HL-60 (cell line): ENCODE data around the gene TALDO1.

Experiments used
- DNase-seq, 2 experiments: peaks; one replicate each; pipeline ENCODE4 v3.0.0-alpha.2; 2010 to 2020; ENCODE audit warnings: low read depth in 1 of 2, low spot score in 1 of 2
- H3K27ac ChIP-seq: fragments of 250-450 bp; sonication (Bioruptor Pico); replicated peaks from 2 replicates; pipeline ENCODE4 v1.5.1; 2020; ENCODE audit warnings: mild to moderate bottlenecking, moderate library complexity
- H3K27me3 ChIP-seq: fragments of 250-450 bp; sonication (Bioruptor Pico); 2 replicates; pipeline ENCODE4 v1.5.1; 2021; ENCODE audit warnings: mild to moderate bottlenecking, moderate library complexity; ENCODE audit not compliant: insufficient read depth, poor library complexity, severe bottlenecking
- H3K4me3 ChIP-seq: replicated peaks from 2 replicates; pipeline ENCODE4 v1.5.1; 2011; ENCODE audit warnings: mild to moderate bottlenecking, control low read depth, low read length; ENCODE audit not compliant: insufficient read depth
- CTCF ChIP-seq: IDR thresholded peaks from one replicate; pipeline ENCODE4 v1.5.1; 2011; ENCODE audit warnings: low read length, control low read depth, inconsistent platforms; ENCODE audit not compliant: insufficient read depth
- GABPA ChIP-seq: IDR thresholded peaks from 2 replicates; pipeline ENCODE4 v1.6.1; 2012; ENCODE audit warnings: low read depth
- POLR2AphosphoS5 ChIP-seq: IDR thresholded peaks from 2 replicates; pipeline ENCODE4 v1.6.1; 2012; ENCODE audit warnings: low read depth
- REST ChIP-seq: IDR thresholded peaks from 2 replicates; pipeline ENCODE4 v1.6.1; 2012; ENCODE audit warnings: low read depth; ENCODE audit not compliant: insufficient replicate concordance
- SPI1 ChIP-seq: IDR thresholded peaks from 2 replicates; pipeline ENCODE4 v1.6.1; 2012; ENCODE audit warnings: low read depth, mild to moderate bottlenecking, borderline replicate concordance

The TALDO1 gene

GRCh38 chr11:721247-721740, 26.0 kb upstream of the TALDO1 start:
- peak overlapping the region; percentile 26 for H3K4me3 ChIP-seq
- TF ChIP-seq CTCF (no peak), GABPA (0 out of 2 replicates have a peak, but pooled peaks have one; percentile 23), POLR2AphosphoS5 (peak; percentile 77), SPI1 (peak; percentile 14; the same call in 1 of the 2 replicates), REST (no peak)
- peak in 1 of 2 experiments; percentile 67 for DNase-seq
- H3K27me3 ChIP-seq: peaks cover 11% of the 10 kb centered on the region
- H3K27ac ChIP-seq: no peak overlapping the region

GRCh38 chr11:721741-722345, 25.4 kb upstream of the TALDO1 start:
- Histone ChIP-seq H3K27ac (no peak overlapping the region), H3K27me3 (peaks cover 11% of the 10 kb centered on the region), H3K4me3 (peak overlapping the region; percentile 21)
- DNase-seq: peak; percentile 39 to 82
- no peak for TF ChIP-seq CTCF
- peak; percentile 97 for TF ChIP-seq SPI1

GRCh38 chr11:722346-722811, 24.9 kb upstream of the TALDO1 start:
- no peak for DNase-seq
- no peak overlapping the region for H3K27ac ChIP-seq
- no peak for TF ChIP-seq SPI1
- TF ChIP-seq REST: no peak
- no peak for TF ChIP-seq POLR2AphosphoS5
- TF ChIP-seq CTCF: no peak
- TF ChIP-seq GABPA: no peak
- no peak overlapping the region for H3K4me3 ChIP-seq
- H3K27me3 ChIP-seq: peaks cover 11% of the 10 kb centered on the region
